Brain microvascular endothelial cell (primary cell): ENCODE results near the gene MYADML2.

ENCODE experiments used
- DNase-seq: peaks from one replicate; pipeline ENCODE4 v3.0.0-alpha.2; 2020
- H3K27ac ChIP-seq: fragments of 250-450 bp; sonication (Bioruptor Pico); 2 replicates; pipeline ENCODE4 v1.5.1; 2020; ENCODE audit warnings: mild to moderate bottlenecking, moderate library complexity
- H3K27me3 ChIP-seq: fragments of 250-450 bp; sonication (Bioruptor Pico); replicated peaks from 2 replicates; pipeline ENCODE4 v1.5.1; 2020; ENCODE audit warnings: mild to moderate bottlenecking
- H3K36me3 ChIP-seq: fragments of 250-450 bp; sonication (Bioruptor Pico); replicated peaks from 2 replicates; pipeline ENCODE4 v1.5.1; 2020; ENCODE audit warnings: mild to moderate bottlenecking
- H3K4me3 ChIP-seq: 2 replicates; pipeline ENCODE4 v1.5.1; 2011; ENCODE audit warnings: low read depth, mild to moderate bottlenecking, control low read depth, low read length, moderate library complexity
- CTCF ChIP-seq: IDR thresholded peaks from 2 replicates; pipeline ENCODE4 v1.5.1; 2011; ENCODE audit warnings: low read depth, mild to moderate bottlenecking, moderate library complexity, low read length, control low read depth, inconsistent platforms; ENCODE audit errors: missing control alignments
- in situ Hi-C: cut with HindIII; loops from 2 replicates; pipeline ENCODE4 v1.10.0; 2017; ENCODE audit warnings: low sequenced_read_pairs, low pct_ligation_motif_present

Gene MYADML2, protein sequence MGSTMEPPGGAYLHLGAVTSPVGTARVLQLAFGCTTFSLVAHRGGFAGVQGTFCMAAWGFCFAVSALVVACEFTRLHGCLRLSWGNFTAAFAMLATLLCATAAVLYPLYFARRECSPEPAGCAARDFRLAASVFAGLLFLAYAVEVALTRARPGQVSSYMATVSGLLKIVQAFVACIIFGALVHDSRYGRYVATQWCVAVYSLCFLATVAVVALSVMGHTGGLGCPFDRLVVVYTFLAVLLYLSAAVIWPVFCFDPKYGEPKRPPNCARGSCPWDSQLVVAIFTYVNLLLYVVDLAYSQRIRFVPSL

GRCh38 chr17:81947189-81947588, at the start of gene MYADML2:
TSS of gene MYADML2 (minus strand) at chr17:81947233. CDS start at chr17:81941741, 5,492 bp downstream.
- no peak for DNase-seq
- in situ Hi-C loops: no loop called here
- TF ChIP-seq CTCF: no peak

DNA sequence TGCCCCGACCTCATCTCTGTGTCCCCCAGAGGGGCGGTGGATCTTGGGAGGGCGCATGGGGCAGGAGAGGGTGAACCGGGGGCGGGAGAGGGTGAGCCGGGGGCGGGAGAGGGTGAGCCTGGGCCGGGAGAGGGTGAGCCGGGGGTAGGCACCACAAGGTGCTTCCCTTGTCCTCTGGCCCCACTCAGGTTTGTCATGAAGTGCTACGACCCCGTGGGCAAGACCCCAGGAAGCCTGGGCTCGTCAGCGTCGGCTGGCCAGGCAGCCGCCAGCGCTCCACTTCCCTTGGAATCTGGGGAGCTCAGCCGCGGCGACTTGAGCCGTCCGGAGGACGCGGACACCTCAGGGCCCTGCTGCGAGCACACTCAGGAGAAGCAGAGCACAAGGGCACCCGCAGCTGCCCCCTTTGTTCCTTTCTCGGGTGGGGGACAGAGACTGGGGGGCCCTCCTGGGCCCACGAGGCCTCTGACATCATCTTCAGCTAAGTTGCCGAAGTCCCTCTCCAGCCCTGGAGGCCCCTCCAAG, 49.3 kb upstream of the MYADML2 start:
- no peaks in the 10 kb centered on the region for H3K36me3 ChIP-seq
- no peaks in the 10 kb centered on the region for H3K27me3 ChIP-seq
- no peak overlapping the region for H3K4me3 ChIP-seq
- no peak for TF ChIP-seq CTCF
- H3K27ac ChIP-seq: no peak overlapping the region
- in situ Hi-C loops: no loop called here
- DNase-seq: no peak

More at GRCh38 chr17:81947189-81947588, at the start of gene MYADML2:
- Histone ChIP-seq H3K27ac (no peak within 1 kb of the TSS), H3K27me3 (no peaks in the 10 kb centered on the region), H3K4me3 (no peak within 1 kb of the TSS), H3K36me3 (no peaks in the 10 kb centered on the region)

DNA sequence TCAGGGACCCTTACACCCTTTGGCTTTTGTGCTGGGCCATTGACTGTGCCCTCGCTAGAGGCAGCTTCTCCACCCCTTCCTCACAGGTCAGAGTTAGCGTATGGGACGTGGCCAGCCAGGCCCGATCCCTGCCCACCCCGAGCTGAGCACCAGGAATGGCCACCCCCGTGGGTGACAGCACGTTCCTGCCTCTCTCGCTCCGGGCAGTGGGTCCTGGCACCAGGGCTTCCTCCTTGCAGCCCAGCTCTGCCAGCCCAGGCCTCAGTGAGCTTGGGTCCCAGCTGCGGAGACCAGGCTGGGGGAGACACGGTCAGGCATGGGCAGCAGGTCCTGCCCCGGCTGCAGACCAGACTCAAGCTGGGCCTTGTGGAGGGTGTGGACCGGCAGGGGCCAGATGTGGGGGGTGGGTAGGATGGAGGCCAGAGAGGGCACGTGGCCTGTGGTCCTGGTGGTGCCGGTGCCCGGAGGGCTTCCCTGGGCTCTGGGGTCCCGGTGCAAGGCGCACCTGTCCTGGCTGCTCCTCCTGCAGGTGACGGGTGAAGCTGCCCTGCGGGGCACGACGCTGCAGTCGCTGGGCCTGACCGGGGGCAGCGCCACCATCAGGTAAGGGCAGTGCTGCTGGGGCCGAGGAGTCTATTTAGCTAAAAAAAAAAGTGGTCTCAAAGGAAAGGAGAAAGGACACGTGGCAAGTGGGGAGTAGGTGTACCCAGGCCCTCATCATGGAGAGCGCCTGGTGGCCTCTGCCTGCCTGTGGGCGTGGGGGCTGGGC, 48.6 kb upstream of the MYADML2 start:
- no peak for TF ChIP-seq CTCF
- in situ Hi-C loops: no loop called here
- Histone ChIP-seq H3K27ac (no peak overlapping the region), H3K27me3 (no peaks in the 10 kb centered on the region), H3K4me3 (no peak overlapping the region), H3K36me3 (no peaks in the 10 kb centered on the region)
- DNase-seq: no peak

DNA sequence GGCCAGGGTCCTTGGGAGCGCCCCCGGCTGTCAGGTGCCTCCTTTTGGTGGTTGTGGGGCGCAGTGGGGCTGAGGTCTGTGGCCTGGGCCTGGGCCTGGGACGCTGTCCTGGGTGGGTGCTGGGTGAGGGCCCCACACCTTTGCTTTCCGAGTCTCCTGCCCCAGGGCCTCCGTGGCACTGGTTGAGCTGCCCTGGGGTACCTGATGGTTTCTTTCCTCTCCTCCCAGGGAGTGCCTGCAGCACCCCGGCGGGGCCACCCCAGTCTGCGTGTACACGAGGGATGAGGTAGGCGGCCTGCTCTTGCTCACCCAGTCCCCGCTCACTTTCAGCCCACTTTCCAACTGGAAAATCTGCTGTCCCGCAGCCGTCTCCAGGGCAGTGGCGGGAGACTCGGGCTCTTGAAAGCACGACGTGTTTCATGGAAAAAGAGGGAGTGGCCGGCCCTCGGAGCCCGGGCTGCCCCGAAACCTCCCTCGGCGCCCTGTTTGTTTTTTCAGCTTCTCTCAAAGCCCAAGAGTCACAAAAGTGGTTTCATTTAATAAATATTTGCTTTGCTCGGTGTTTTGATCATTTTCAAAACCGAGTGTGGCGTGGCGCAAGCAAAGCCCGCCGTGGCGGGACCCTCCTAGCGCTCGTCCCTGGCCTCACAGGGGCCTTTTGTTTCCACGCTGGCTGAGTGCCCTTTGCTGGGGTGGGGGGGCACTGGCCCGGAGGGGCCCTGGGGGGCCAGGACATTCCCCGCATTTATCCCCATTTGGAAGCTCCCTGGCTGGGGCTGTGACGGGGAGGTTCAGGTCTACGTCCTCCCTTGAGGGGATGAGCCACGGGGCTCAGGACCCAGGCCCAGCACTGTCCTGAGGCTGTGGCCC, 47.8 kb upstream of the MYADML2 start:
- Histone ChIP-seq H3K27ac (no peak overlapping the region), H3K4me3 (no peak overlapping the region), H3K36me3 (no peaks in the 10 kb centered on the region), H3K27me3 (no peaks in the 10 kb centered on the region)
- in situ Hi-C loops: no loop called here
- TF ChIP-seq CTCF: no peak
- no peak for DNase-seq

GRCh38 chr17:81993729-81994592, 46.9 kb upstream of the MYADML2 start:
- no peak for DNase-seq
- in situ Hi-C loops: no loop called here
- Histone ChIP-seq H3K4me3 (no peak overlapping the region), H3K27ac (no peak overlapping the region), H3K36me3 (no peaks in the 10 kb centered on the region), H3K27me3 (no peaks in the 10 kb centered on the region)
- TF ChIP-seq CTCF: no peak
